Aorta (tissue), 5 donors: ENCODE results near the gene TBC1D1. TPM values are rescaled to one million over a fixed set of nuclear protein-coding genes. Genes with fewer than 3 reads are reported as not detected.
A peak's percentile ranks its signal among the peaks of the same experiment; 100 is the strongest.

ENCODE experiments used
- ATAC-seq: fragments of 200-7000 bp; cut with Tn5 transposase; one replicate; pipeline ENCODE4 v1.9.1; 2022; ENCODE audit warnings: moderate library complexity; ENCODE audit not compliant: low FRiP score
- DNase-seq, 2 donors: peaks; one replicate each; pipeline ENCODE4 v3.0.0-alpha.2; 2020
- H3K27ac ChIP-seq, 2 donors: one replicate each; pipeline ENCODE4 v1.5.1; 2013; ENCODE audit warnings: low read length in 2 of 2, mild to moderate bottlenecking in 2 of 2, moderate library complexity in 2 of 2, control low read depth in 1 of 2, inconsistent platforms in 1 of 2, low read depth in 1 of 2
- H3K27me3 ChIP-seq, 2 donors: one replicate each; pipeline ENCODE4 v1.6.1; 2013; ENCODE audit warnings: control low read depth in 1 of 2, low read length in 1 of 2, mild to moderate bottlenecking in 1 of 2, moderate library complexity in 1 of 2; ENCODE audit not compliant: insufficient read depth in 2 of 2, control insufficient read depth in 1 of 2
- H3K36me3 ChIP-seq, 2 donors: one replicate each; pipeline ENCODE4 v1.6.1; 2013; ENCODE audit warnings: control low read depth in 1 of 2, low read length in 1 of 2, mild to moderate bottlenecking in 1 of 2; ENCODE audit not compliant: insufficient read depth in 2 of 2, control insufficient read depth in 1 of 2
- H3K4me1 ChIP-seq, 2 donors: one replicate each; pipeline ENCODE4 v1.6.1; 2013; ENCODE audit warnings: low read length in 2 of 2, control low read depth in 1 of 2, mild to moderate bottlenecking in 1 of 2, moderate library complexity in 1 of 2; ENCODE audit not compliant: insufficient read depth in 2 of 2, control insufficient read depth in 1 of 2
- H3K4me3 ChIP-seq, 2 donors: one replicate each; pipeline ENCODE4 v1.5.1; 2013; ENCODE audit warnings: low read length in 2 of 2, control low read depth in 1 of 2, mild to moderate bottlenecking in 1 of 2
- H3K9me3 ChIP-seq: one replicate; pipeline ENCODE4 v1.6.1; 2013; ENCODE audit warnings: mild to moderate bottlenecking, low read length; ENCODE audit not compliant: control insufficient read depth
- WGBS, 2 donors: extraction: QIAGEN DNeasy Blood & Tissue Kit; methylation state at CpG; one replicate each; pipeline ENCODE4 v1.1.7; 2013; 5-methylcytosine and 5-hydroxymethylcytosine counted together
- intact Hi-C, 2 donors: fragments of 100-400 bp; cut with DNase I; formaldehyde crosslinking; loops; one replicate each; pipeline versions ENCODE4 v1.14.2 to v1.15.0; 2022
- polyA plus RNA-seq, 2 donors: library from polyadenylated mRNA; stranded (reverse); fragments of 200-250 nt; gene quantifications; one replicate each; pipeline ENCODE4 v1.2.3, GENCODE V29; 2013
- total RNA-seq, 2 donors: library from RNA; stranded (reverse); fragmentation: NEBNext Ultra II Directional; extraction: Animal tissue kit (Norgen Biotek cat#: 25700); gene quantifications; one replicate each; pipeline ENCODE4 v1.2.1, GENCODE V29; 2021
- donor health status: healthy with polysubstance abuse.
- donor health status: Bipolar disorder and iron deficiency.
- donor health status: DM: no; HTN: no; CAD: no.
- donor health status: DM: no; HTN: no; CAD: no.
- donor health status: DM: yes; HTN: yes; CAD: no.

TBC1D1 gene
- total and polyA plus RNA-seq, 4 donors = 66.4 to 219 (median 115) TPM

GRCh38 chr4:38173935-38174518 is 283.1 kb downstream of the TBC1D1 start:
- Histone ChIP-seq H3K4me1 (no peaks in the 10 kb centered on the region), H3K27me3 (no peaks in the 10 kb centered on the region), H3K27ac (no peak overlapping the region), H3K4me3 (no peak overlapping the region), H3K9me3 (peaks cover 1% of the 10 kb centered on the region), H3K36me3 (no peaks in the 10 kb centered on the region)
- DNase-seq = no peak
- no peak for ATAC-seq
- WGBS, 2 donors = 91 to 92% methylated on average over 4 of the region's 4 CpGs
- intact Hi-C loops = no loop called here

- WGBS, 2 donors = 86 to 90% methylated on average over 2 of the region's 2 CpGs
- intact Hi-C loops = loop anchor here (5.0 kb wide), 3 partner anchors 112 to 572 kb away; no protein-coding TSS in a partner anchor
- DNase-seq (no peak), ATAC-seq (no peak)
- no peak overlapping the region for H3K27ac ChIP-seq
- H3K4me3 ChIP-seq = no peak overlapping the region
- H3K27me3 ChIP-seq = no peaks in the 10 kb centered on the region
- peaks cover 1% of the 10 kb centered on the region for H3K9me3 ChIP-seq
- no peaks in the 10 kb centered on the region for H3K36me3 ChIP-seq
- no peaks in the 10 kb centered on the region for H3K4me1 ChIP-seq
Measured at GRCh38 chr4:38174801-38175200, 283.9 kb downstream of the TBC1D1 start.

GRCh38 chr4:38176165-38176564 is 285.3 kb downstream of the TBC1D1 start:
- H3K27ac ChIP-seq = no peak overlapping the region
- WGBS, 2 donors = 93 to 98% methylated on average over 7 of the region's 7 CpGs
- peaks cover 1% of the 10 kb centered on the region for H3K9me3 ChIP-seq
- ATAC-seq (no peak), DNase-seq (no peak)
- H3K36me3 ChIP-seq = no peaks in the 10 kb centered on the region
- no peak overlapping the region for H3K4me3 ChIP-seq
- intact Hi-C loops = loop anchor here (5.0 kb wide), 3 partner anchors 114 to 571 kb away; no protein-coding TSS in a partner anchor
- H3K27me3 ChIP-seq = no peaks in the 10 kb centered on the region
- H3K4me1 ChIP-seq = no peaks in the 10 kb centered on the region

GRCh38 chr4:38177035-38177546 is 286.2 kb downstream of the TBC1D1 start:
- DNase-seq (peak in 1 of 2 donors; percentile 68), ATAC-seq (no peak)
- H3K27ac ChIP-seq = no peak overlapping the region
- WGBS, 2 donors = 35 to 36% methylated on average over 8 of the region's 8 CpGs
- no peak overlapping the region for H3K4me3 ChIP-seq
- H3K4me1 ChIP-seq = no peaks in the 10 kb centered on the region
- H3K9me3 ChIP-seq = no peaks in the 10 kb centered on the region
- intact Hi-C loops = loop anchor here (5.0 kb wide), 3 partner anchors 115 to 570 kb away; no protein-coding TSS in a partner anchor
- H3K27me3 ChIP-seq = no peaks in the 10 kb centered on the region
- H3K36me3 ChIP-seq = no peaks in the 10 kb centered on the region

GRCh38 chr4:38177641-38178391 is 286.9 kb downstream of the TBC1D1 start:
- Histone ChIP-seq H3K27ac (no peak overlapping the region), H3K36me3 (no peaks in the 10 kb centered on the region), H3K9me3 (no peaks in the 10 kb centered on the region), H3K4me3 (no peak overlapping the region), H3K4me1 (no peaks in the 10 kb centered on the region), H3K27me3 (no peaks in the 10 kb centered on the region)
- WGBS, 2 donors = 41 to 54% methylated on average over 11 of the region's 11 CpGs
- intact Hi-C loops = loop anchor here (2.0 to 5.0 kb wide), 6 partner anchors 116 to 569 kb away; no protein-coding TSS in a partner anchor
- DNase-seq (peak; percentile 76 to 83), ATAC-seq (peak; percentile 58)

- Histone ChIP-seq H3K4me3 (no peak overlapping the region), H3K27me3 (no peaks in the 10 kb centered on the region), H3K36me3 (no peaks in the 10 kb centered on the region), H3K4me1 (no peaks in the 10 kb centered on the region), H3K27ac (no peak overlapping the region), H3K9me3 (no peaks in the 10 kb centered on the region)
- DNase-seq (no peak), ATAC-seq (no peak)
- intact Hi-C loops = loop anchor here (2.0 to 5.0 kb wide), 6 partner anchors 116 to 569 kb away; no protein-coding TSS in a partner anchor
- 72% methylated on average over 8 of the region's 8 CpGs for WGBS, 2 donors
Measured at GRCh38 chr4:38178392-38178995, 287.6 kb downstream of the TBC1D1 start.

- H3K4me1 ChIP-seq = no peaks in the 10 kb centered on the region
- no peak overlapping the region for H3K4me3 ChIP-seq
- H3K36me3 ChIP-seq = no peaks in the 10 kb centered on the region
- ATAC-seq (peak; percentile 87), DNase-seq (peak; percentile 75 to 85)
- H3K27ac ChIP-seq = no peak overlapping the region
- H3K9me3 ChIP-seq = no peaks in the 10 kb centered on the region
- WGBS, 2 donors = 42 to 47% methylated on average over 6 of the region's 6 CpGs
- no peaks in the 10 kb centered on the region for H3K27me3 ChIP-seq
- intact Hi-C loops = loop anchor here (1.0 to 5.0 kb wide), 8 partner anchors 118 to 567 kb away; no protein-coding TSS in a partner anchor
Measured at GRCh38 chr4:38179690-38180377, 288.9 kb downstream of the TBC1D1 start.

- H3K4me1 ChIP-seq = no peaks in the 10 kb centered on the region
- no peak overlapping the region for H3K27ac ChIP-seq
- WGBS, 2 donors = 87 to 90% methylated on average over 2 of the region's 2 CpGs
- DNase-seq (no peak), ATAC-seq (no peak)
- no peaks in the 10 kb centered on the region for H3K27me3 ChIP-seq
- no peak overlapping the region for H3K4me3 ChIP-seq
- intact Hi-C loops = loop anchor here in 1 of 2 donors (1.0 to 5.0 kb wide), 2 partner anchors 137 to 551 kb away; no protein-coding TSS in a partner anchor
- no peaks in the 10 kb centered on the region for H3K9me3 ChIP-seq
- no peaks in the 10 kb centered on the region for H3K36me3 ChIP-seq
Measured at GRCh38 chr4:38180456-38180855, 289.6 kb downstream of the TBC1D1 start.
